Right ventricle myocardium superior (tissue), 1 donor: Measurements from ENCODE around the gene OSGEP. TPM values are rescaled to one million over a fixed set of nuclear protein-coding genes. Genes with fewer than 3 reads are reported as not detected.
A peak's percentile ranks its signal among the peaks of the same experiment; 100 is the strongest.

Source experiments
- ATAC-seq: fragments of 200-7000 bp; cut with Tn5 transposase; one replicate; pipeline ENCODE4 v1.9.1; 2020; ENCODE audit warnings: mild to moderate bottlenecking; ENCODE audit not compliant: poor library complexity
- DNase-seq: peaks from one replicate; pipeline ENCODE4 v3.0.0-alpha.2; 2020
- intact Hi-C: fragments of 100-400 bp; cut with DNase I; formaldehyde crosslinking; loops from one replicate; pipeline ENCODE4 v1.11.2; 2022
- long read RNA-seq: library from polyadenylated mRNA; unstranded; transcript quantifications from one replicate; pipeline ENCODE4 v2.0.0, GENCODE V29; 2021
- total RNA-seq: library from RNA; stranded (reverse); fragmentation: NEBNext Ultra II Directional; extraction: Animal tissue kit (Norgen Biotek cat#: 25700); gene quantifications from one replicate; pipeline ENCODE4 v1.2.1, GENCODE V29; 2021
- donor health status: DM: no; HTN: yes; CAD: no; lungs with severe emphysema.

OSGEP gene
- total RNA-seq = 15.6 TPM
- long read RNA-seq, transcript OSGEP-201 (11 exons, 2,002 nt) = major isoform, 17 of 21 reads
- long read RNA-seq, partial matches to known transcripts = 0 of 21 reads
- long read RNA-seq, other reads (novel, unspliced or antisense) = 4 of 21 reads

- ATAC-seq (peak; percentile 96), DNase-seq (peak; percentile 99)
- intact Hi-C loops = loop anchor here (5.0 to 10.0 kb wide), 2 partner anchors 37 to 110 kb away; partner anchors contain the start of gene PARP2
Observed at GRCh38 chr14:20454516-20455354, at the start of gene OSGEP, which contains the start of gene APEX1. TSS of gene OSGEP (minus strand) at chr14:20454812. CDS start at chr14:20454683, 129 bp downstream. TSS of gene APEX1 (plus strand) at chr14:20455226. CDS start at chr14:20455646, 420 bp downstream.

GRCh38 chr14:20503898-20504297 lies 49.3 kb upstream of the OSGEP start:
- ATAC-seq = peak; percentile 18
- intact Hi-C loops = no loop called here
- DNase-seq = no peak

DNA sequence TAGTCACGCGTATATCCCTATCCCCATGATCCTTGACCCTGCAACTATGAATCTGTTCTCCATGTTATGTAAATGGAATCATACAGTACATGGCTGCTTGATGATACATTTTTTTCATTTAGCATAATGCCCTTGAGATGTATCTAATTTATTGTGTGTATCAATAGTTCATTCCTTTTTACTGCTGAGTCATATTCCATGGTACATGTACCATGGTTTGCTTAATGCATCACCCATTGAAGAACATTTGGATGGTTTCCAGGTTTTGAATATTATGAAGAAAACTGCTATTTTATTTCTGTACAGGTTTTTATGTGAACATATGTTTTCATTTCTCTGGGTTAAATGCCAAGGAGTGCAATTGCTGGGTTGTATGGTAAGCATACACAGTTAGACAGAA lies 46.7 kb upstream of the OSGEP start:
- DNase-seq (no peak), ATAC-seq (no peak)
- intact Hi-C loops = no loop called here

DNA sequence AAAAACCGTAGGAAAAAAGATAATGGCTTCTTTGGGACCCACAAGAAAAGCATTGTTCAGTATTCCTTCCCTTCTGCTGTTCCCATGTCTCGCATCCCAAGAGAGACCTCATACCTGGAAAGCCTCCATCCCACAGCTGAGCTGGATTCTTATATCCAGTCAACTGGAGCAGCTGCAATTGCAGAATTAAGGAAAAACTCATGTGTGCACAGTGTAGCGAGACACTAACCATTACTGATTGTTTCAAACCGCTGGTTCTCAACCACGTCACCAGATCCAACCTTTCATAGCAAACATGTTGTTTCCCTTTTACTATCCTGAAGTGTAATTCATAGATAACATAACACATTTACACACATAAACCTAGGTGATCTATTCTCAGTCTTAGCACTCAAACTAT lies 45.3 kb upstream of the OSGEP start:
- DNase-seq (no peak), ATAC-seq (no peak)
- intact Hi-C loops = no loop called here

DNA sequence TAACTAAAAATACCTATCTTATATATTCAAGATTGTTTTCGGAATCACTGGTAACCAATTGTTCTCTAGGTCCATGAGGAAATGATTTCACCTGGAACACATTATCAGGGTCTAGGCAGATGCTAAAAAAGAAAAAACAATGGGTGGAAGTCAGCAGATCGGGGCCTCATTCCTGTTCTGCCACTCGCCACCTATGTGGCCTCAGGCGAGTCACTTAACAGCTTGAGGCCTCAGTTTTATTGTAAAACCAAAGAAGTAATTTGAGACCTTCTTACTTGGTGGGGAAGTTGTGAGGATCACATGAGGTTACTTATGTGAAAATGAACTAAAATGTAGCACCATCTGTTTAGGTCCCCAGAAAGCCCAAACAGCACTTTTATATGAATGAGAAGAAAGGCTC lies 44.5 kb upstream of the OSGEP start:
- ATAC-seq (no peak), DNase-seq (no peak)
- intact Hi-C loops = no loop called here

DNA sequence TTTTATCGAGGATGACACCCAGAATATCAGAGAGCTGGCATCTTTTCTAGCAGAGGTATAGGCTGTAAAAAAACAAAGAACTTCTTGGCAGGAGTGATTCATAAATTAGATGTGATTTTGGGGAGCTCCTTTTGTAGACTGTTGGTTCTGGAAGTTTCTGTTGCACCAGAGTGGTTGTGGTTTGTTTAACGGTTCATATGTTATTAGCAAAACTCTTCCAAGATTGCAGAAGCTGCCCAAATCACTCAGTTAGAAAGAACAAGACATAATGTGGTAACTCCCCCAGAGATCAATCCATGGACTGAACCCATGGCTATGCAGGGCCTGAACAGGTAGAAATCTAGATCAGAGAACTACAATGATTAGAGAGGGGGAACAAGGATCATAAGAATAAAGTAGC lies 44.0 kb upstream of the OSGEP start:
- intact Hi-C loops = no loop called here
- DNase-seq (no peak), ATAC-seq (no peak)

DNA sequence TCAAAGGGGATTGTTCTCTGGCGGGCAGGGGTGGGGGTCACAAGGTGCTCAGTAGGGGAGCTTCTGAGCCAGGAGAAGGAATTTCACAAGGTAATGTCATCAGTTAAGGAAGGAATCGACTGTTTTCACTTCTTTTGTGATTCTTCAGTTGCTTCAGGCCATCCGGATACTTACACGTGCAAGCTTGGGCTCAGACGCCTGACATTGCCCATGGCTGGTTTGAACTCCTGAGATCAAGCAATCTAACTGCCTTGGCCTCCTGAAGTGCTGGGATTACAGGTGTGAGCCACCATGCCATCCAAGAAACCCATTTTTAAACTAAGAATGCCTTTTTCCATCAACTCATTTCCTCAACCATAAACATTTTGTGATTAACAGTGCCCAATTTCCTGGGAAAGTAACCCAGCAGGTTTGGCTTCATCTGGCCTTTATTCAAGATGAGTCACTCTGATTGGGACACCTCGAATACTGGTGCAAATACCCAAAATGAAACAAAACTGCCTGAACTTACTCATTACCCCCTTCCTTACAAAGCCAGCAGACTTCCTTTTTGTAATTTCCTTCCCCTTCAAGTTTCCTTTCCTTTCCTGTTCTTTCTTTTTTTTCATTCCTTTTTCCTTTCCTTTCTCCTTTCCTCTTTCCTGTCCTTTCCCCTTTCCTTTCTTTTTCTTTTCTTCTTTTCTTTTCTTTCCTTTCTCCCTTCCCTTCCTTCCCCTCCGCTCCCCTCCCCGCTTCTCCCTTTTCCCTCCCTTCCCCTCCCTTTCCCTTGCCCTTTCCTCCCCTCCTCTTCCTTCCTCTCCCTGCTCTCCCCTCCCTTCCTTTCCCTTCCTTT lies 40.5 kb upstream of the OSGEP start:
- ATAC-seq = no peak
- intact Hi-C loops = no loop called here
- DNase-seq = no peak

GRCh38 chr14:20493634-20494033 lies 39.0 kb upstream of the OSGEP start:
- DNase-seq = no peak
- intact Hi-C loops = no loop called here
- ATAC-seq = peak; percentile 63

DNA sequence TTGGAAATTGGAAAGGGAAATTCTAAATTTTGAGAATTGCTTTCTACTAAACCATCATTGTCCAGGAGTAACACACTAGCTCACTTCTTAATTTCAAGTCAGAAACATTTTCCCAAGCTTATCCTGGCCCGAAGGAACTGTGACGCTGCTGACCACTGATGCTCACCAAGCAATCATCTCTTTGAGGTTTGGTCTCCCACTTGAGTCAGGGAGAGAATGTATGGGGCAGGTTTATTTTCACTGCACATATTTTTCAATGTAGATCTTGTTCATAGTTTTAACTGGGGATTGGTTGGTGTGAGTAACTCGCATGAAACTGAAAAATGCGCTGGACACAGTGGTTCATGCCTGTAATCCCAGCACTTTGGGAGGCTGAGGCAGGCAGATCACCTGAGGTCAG lies 37.9 kb upstream of the OSGEP start:
- DNase-seq (no peak), ATAC-seq (no peak)
- intact Hi-C loops = no loop called here

DNA sequence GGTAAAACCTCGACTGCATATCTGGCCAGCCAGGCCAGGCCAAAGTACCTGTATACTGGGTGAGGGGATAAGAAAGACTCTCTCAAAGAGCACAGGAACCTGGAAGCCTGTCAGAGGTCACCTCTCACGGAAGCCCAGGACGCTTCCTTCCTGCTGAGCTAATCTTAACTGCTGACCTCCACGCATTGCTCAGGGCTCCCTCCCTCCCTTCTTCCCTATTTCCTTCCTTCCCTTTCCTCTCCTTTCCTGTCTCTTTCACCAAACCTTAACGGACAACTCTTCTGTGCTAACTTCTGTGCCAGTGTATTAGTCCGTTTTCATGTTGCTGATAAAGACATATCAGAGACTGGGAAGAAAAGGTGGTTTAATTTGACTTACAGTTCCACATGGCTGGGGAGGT lies 36.0 kb upstream of the OSGEP start:
- intact Hi-C loops = no loop called here

GRCh38 chr14:20489093-20489994 lies 34.7 kb upstream of the OSGEP start:
- DNase-seq (no peak), ATAC-seq (peak; percentile 12)
- intact Hi-C loops = no loop called here

More for the DNA sequence above, 36.0 kb upstream of the OSGEP start:
- DNase-seq (no peak), ATAC-seq (no peak)

DNA sequence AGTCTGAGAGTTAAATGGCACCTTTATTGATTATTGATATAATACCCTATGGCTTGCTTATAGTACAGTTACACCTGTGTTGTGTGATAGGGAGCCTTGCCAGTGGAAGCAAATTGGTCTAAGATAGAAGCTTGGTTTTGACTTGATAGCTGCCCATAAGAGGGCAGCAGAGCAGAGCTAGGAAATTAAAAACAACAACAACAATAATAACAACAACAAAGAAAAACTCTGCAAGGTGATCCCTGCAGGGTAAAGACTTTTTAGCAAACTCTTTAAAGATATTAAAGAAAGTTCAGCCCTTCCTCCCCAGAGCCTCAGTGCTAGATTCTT lies 32.7 kb upstream of the OSGEP start:
- ATAC-seq (no peak), DNase-seq (no peak)
- intact Hi-C loops = no loop called here

DNA sequence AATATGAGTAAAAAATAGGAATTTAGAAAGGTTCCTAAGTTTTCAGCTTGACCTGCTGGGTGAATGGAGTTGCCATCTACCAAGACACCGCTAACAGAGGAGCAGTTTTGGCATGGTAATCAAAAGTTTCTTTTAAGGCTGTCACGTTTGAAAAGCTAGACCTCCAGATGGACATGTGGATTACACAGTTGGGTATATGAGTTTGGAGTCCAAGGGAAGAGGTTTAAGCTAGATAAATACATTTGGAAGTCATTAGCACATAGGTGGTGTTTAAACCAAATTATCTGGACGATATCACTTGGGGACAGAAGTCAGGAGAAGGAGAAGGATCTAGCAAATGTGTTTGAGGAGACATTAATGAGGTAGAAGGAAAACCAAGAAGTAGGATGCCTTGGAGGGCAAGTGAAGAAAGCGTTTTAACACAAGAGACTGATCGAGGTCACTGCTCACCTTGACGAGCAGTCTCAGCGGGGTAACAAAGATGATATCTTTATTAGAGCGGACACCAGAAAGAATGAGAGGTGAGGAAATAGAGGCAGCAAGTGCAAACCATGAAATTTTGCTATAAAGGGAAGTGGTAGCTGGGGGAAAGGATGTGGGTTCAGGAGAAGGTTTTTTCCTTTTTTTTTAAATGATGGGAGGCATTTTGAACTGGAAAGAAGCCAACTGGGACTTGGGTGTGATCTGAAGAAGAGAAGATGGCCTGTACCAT lies 32.2 kb upstream of the OSGEP start:
- no peak for ATAC-seq
- intact Hi-C loops = no loop called here
- DNase-seq = no peak

DNA sequence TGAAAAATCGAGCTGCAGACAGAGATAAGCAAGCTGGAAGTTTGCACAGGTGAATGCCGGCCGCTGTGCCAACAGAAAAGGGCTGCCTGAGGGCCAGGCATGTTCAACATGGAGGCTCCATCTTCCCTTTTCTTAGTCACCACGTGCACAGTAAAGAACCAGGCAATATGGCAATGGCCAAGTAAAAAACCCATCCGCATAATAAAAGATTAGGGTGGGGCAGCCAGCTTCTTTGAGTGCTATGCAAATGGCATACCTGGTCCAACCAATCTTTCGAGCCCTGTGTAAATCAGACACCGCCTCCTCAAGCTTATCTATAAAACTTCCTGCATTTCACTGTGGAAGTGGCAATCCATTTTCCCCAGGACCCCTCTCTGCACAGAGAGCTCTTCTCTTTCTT lies 31.3 kb upstream of the OSGEP start:
- ATAC-seq = no peak

GRCh38 chr14:20482382-20482781 lies 27.8 kb upstream of the OSGEP start:
- intact Hi-C loops = no loop called here
- ATAC-seq (no peak), DNase-seq (no peak)

More for the DNA sequence above, 31.3 kb upstream of the OSGEP start:
- intact Hi-C loops = no loop called here
- no peak for DNase-seq

- no peak for ATAC-seq
- no peak for DNase-seq
- intact Hi-C loops = no loop called here
Observed at GRCh38 chr14:20478894-20479293, 24.3 kb upstream of the OSGEP start.

GRCh38 chr14:20477211-20477876 lies 22.7 kb upstream of the OSGEP start:
- intact Hi-C loops = no loop called here
- DNase-seq (peak; percentile 73), ATAC-seq (peak; percentile 88)

DNA sequence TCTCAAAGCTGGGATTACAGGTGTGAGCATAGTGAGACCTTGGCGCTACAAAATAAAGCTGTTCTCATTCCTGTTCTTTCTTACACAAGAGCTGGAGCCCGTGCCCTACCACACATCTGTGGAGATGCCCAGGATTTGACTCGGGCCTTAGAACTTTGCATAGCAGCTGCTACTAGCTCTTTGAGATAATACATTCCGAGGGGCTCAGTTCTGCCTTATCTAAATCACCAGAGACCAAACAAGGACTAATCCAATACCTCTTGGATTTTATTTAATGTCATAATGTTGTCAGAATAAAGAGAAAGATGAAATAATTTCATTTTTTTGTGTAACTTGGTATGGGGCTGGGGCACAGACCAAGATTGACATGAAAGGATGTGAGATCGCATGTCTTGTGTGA lies 22.2 kb upstream of the OSGEP start:
- intact Hi-C loops = no loop called here
- DNase-seq (no peak), ATAC-seq (no peak)
